SH-SY5Y (cell line): ENCODE results near the gene PDZRN4.

ENCODE experiments used
- GATA2 ChIP-seq: IDR thresholded peaks from 2 replicates; pipeline ENCODE4 v1.6.1; 2011; ENCODE audit warnings: mild to moderate bottlenecking, low read depth, low read length
- GATA3 ChIP-seq: IDR thresholded peaks from 2 replicates; pipeline ENCODE4 v1.6.1; 2011; ENCODE audit warnings: low read depth, mild to moderate bottlenecking, low read length, moderate library complexity

DNA sequence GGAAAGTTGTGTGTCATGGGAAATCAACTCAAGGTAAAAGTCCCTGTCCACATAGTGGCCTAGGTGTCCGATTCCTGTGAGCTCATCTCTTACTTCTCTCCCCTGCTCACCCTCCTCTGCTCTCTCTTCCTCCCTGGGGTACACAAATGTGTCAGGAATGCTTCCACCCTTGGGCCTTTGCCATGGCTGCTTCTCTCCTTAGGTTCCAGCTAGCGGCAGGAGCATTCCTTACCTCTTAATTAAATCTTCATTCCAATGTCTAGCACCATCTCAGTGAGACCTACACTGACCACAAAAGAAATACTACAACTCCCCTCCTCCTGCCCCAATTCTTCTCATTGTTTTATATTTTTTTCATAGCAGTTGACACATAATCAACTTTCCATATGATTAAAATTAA is 298.6 kb downstream of the PDZRN4 start:
- TF ChIP-seq GATA3, result no peak
- no peak for TF ChIP-seq GATA2
